ENCODE data around the gene IL32.

IL32 gene

GRCh38 chr16:3106205-3106928, 40.9 kb downstream of the IL32 start:
- TF ChIP-seq CTCF (IDR thresholded peaks at IDR 0.05; ENCODE audit: low read depth, low read length), result no peak
- peak; percentile 83 to 90 for DNase-seq (ENCODE audit: low read depth in 2 of 2)
- peak overlapping the region; percentile 52 to 60 for H3K4me3 ChIP-seq (replicated peaks in 1 of 2; ENCODE audit: low read depth in 2 of 2, low read length in 2 of 2)

- peak; percentile 74 to 78 for DNase-seq (ENCODE audit: low read depth in 2 of 2)
- no peak for TF ChIP-seq CTCF (IDR thresholded peaks at IDR 0.05; ENCODE audit: low read depth, low read length)
- H3K4me3 ChIP-seq (replicated peaks in 1 of 2; ENCODE audit: low read depth in 2 of 2, low read length in 2 of 2), result peak within 1 kb of the TSS; percentile 60 to 76
Observed at GRCh38 chr16:3112058-3112880, 46.8 kb downstream of the IL32 start, which contains the start of gene ZNF205. TSS of gene ZNF205 (plus strand) at chr16:3112586. CDS start at chr16:3113431, 845 bp downstream.

GRCh38 chr16:3112881-3113574, 47.6 kb downstream of the IL32 start:
- peak overlapping the region; percentile 60 to 76 for H3K4me3 ChIP-seq (replicated peaks in 1 of 2; ENCODE audit: low read depth in 2 of 2, low read length in 2 of 2)
- TF ChIP-seq CTCF (IDR thresholded peaks at IDR 0.05; ENCODE audit: low read depth, low read length), result no peak
- DNase-seq (ENCODE audit: low read depth in 2 of 2), result peak in 1 of 2 donors; percentile 49

GRCh38 chr16:3113765-3114479, 48.5 kb downstream of the IL32 start:
- no peak for TF ChIP-seq CTCF (IDR thresholded peaks at IDR 0.05; ENCODE audit: low read depth, low read length)
- no peak for DNase-seq (ENCODE audit: low read depth in 2 of 2)
- peak overlapping the region; percentile 60 to 76 for H3K4me3 ChIP-seq (replicated peaks in 1 of 2; ENCODE audit: low read depth in 2 of 2, low read length in 2 of 2)

GRCh38 chr16:3115003-3115402, 49.6 kb downstream of the IL32 start:
- TF ChIP-seq CTCF (IDR thresholded peaks at IDR 0.05; ENCODE audit: low read depth, low read length), result no peak
- no peak overlapping the region for H3K4me3 ChIP-seq (replicated peaks in 1 of 2; ENCODE audit: low read depth in 2 of 2, low read length in 2 of 2)
- no peak for DNase-seq (ENCODE audit: low read depth in 2 of 2)

GRCh38 chr16:3115561-3115960, 50.1 kb downstream of the IL32 start:
- TF ChIP-seq CTCF (IDR thresholded peaks at IDR 0.05; ENCODE audit: low read depth, low read length), result no peak
- H3K4me3 ChIP-seq (replicated peaks in 1 of 2; ENCODE audit: low read depth in 2 of 2, low read length in 2 of 2), result no peak overlapping the region
- no peak for DNase-seq (ENCODE audit: low read depth in 2 of 2)

Data from cardiac fibroblast (primary cell).